K562 (cell line): Measurements from ENCODE around the gene C4orf50.

Experiments
- CHCHD3 ChIP-seq: fragments of 250-450 bp; sonication (Bioruptor Pico); IDR thresholded peaks from 2 replicates; pipeline ENCODE4 v2.1.2; 2022; ENCODE audit warnings: mild to moderate bottlenecking
- FOSL1 ChIP-seq: fragments of 200-800 bp; sonication (Bioruptor generic); conservative IDR thresholded peaks from 2 replicates; pipeline ENCODE4 v1.6.1; 2016; ENCODE audit warnings: missing genetic modification characterization, missing compliant biosample characterization
- MTA2 ChIP-seq: fragments of 450-650 bp; IDR thresholded peaks from 2 replicates; pipeline ENCODE4 v1.6.1; 2016; ENCODE audit warnings: low read depth
- SMAD4 ChIP-seq: fragments of 250-450 bp; sonication (Bioruptor Pico); conservative IDR thresholded peaks from 2 replicates; pipeline ENCODE4 v1.8.0; 2021; ENCODE audit warnings: inconsistent platforms, mild to moderate bottlenecking, moderate library complexity
- SNIP1 ChIP-seq: fragments of 450-650 bp; IDR thresholded peaks from 2 replicates; pipeline ENCODE4 v1.7.1; 2017; ENCODE audit warnings: low read depth, mild to moderate bottlenecking
- TF ChIP-seq, protein P1 (sequence below), 2 experiments: fragments of 450-650 bp; conservative IDR thresholded peaks; 2 replicates each; pipeline ENCODE4 v1.6.1; 2017; ENCODE audit warnings: mild to moderate bottlenecking in 2 of 2, moderate library complexity in 2 of 2
- TF ChIP-seq, protein P2 (sequence below): sonication (generic); formaldehyde crosslinking; IDR thresholded peaks from 2 replicates; pipeline ENCODE4 v1.8.1; 2023; ENCODE audit warnings: mild to moderate bottlenecking, missing genetic modification reagents
- TF ChIP-seq, protein P3 (sequence below), 3 experiments: IDR thresholded peaks in 2 of 3; conservative IDR thresholded peaks in 1 of 3; 2 replicates each; pipeline ENCODE4 v1.5.1; 2011 to 2012; ENCODE audit warnings: low read length in 3 of 3, mild to moderate bottlenecking in 3 of 3, control low read depth in 2 of 3, improper control_type of control experiment in 1 of 3, inconsistent platforms in 1 of 3, low read depth in 1 of 3, mixed read lengths in 1 of 3, moderate library complexity in 1 of 3; ENCODE audit not compliant: insufficient read depth in 2 of 3

DNA sequence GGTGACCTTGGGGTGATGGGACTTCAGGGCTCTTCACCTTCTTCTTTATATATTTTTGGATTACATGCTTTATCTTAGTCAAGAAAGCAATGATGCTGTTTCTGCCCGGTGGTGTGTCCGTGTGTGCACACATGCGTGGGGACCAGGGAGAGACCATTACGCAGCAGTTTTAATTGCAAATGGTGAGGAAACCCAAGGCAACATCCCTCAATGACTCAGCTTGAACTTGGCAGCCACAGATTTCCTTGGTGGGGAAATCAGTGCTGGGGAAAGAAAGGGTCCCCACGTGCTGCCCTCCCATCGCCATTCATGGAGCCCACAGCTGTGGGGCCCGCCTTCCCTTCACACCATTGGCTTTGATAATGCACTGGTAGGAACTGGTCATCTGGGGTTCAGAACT is 46.2 kb upstream of the C4orf50 start:
- no peak for TF ChIP-seq SNIP1
- no peak for TF ChIP-seq MTA2
- TF ChIP-seq, protein P1, sequence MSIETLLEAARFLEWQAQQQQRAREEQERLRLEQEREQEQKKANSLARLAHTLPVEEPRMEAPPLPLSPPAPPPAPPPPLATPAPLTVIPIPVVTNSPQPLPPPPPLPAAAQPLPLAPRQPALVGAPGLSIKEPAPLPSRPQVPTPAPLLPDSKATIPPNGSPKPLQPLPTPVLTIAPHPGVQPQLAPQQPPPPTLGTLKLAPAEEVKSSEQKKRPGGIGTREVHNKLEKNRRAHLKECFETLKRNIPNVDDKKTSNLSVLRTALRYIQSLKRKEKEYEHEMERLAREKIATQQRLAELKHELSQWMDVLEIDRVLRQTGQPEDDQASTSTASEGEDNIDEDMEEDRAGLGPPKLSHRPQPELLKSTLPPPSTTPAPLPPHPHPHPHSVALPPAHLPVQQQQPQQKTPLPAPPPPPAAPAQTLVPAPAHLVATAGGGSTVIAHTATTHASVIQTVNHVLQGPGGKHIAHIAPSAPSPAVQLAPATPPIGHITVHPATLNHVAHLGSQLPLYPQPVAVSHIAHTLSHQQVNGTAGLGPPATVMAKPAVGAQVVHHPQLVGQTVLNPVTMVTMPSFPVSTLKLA (conservative IDR thresholded peaks at IDR 0.05) = no peak
- TF ChIP-seq, protein P2, sequence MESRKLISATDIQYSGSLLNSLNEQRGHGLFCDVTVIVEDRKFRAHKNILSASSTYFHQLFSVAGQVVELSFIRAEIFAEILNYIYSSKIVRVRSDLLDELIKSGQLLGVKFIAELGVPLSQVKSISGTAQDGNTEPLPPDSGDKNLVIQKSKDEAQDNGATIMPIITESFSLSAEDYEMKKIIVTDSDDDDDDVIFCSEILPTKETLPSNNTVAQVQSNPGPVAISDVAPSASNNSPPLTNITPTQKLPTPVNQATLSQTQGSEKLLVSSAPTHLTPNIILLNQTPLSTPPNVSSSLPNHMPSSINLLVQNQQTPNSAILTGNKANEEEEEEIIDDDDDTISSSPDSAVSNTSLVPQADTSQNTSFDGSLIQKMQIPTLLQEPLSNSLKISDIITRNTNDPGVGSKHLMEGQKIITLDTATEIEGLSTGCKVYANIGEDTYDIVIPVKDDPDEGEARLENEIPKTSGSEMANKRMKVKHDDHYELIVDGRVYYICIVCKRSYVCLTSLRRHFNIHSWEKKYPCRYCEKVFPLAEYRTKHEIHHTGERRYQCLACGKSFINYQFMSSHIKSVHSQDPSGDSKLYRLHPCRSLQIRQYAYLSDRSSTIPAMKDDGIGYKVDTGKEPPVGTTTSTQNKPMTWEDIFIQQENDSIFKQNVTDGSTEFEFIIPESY (CRISPR knock-in tag) = no peak
- TF ChIP-seq FOSL1 (tag) = no peak
- TF ChIP-seq SMAD4 (CRISPR knock-in tag) = no peak
- TF ChIP-seq, protein P3, sequence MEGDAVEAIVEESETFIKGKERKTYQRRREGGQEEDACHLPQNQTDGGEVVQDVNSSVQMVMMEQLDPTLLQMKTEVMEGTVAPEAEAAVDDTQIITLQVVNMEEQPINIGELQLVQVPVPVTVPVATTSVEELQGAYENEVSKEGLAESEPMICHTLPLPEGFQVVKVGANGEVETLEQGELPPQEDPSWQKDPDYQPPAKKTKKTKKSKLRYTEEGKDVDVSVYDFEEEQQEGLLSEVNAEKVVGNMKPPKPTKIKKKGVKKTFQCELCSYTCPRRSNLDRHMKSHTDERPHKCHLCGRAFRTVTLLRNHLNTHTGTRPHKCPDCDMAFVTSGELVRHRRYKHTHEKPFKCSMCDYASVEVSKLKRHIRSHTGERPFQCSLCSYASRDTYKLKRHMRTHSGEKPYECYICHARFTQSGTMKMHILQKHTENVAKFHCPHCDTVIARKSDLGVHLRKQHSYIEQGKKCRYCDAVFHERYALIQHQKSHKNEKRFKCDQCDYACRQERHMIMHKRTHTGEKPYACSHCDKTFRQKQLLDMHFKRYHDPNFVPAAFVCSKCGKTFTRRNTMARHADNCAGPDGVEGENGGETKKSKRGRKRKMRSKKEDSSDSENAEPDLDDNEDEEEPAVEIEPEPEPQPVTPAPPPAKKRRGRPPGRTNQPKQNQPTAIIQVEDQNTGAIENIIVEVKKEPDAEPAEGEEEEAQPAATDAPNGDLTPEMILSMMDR (IDR thresholded peaks at IDR 0.05 in 2 of 3, conservative IDR thresholded peaks at IDR 0.05 in 1 of 3; ENCODE audit: insufficient read depth in 2 of 3, low read depth in 1 of 3, low read length in 3 of 3) = no peak
- no peak for TF ChIP-seq CHCHD3
